CD14-positive monocyte (primary cell): ENCODE results near the gene TTYH1. TPM values are rescaled to one million over a fixed set of nuclear protein-coding genes. Genes with fewer than 3 reads are reported as not detected.

ENCODE experiments used
- DNase-seq, 3 donors: peaks; one replicate each; pipeline ENCODE4 v3.0.0-alpha.2; 2011 to 2022
- H2AFZ ChIP-seq: 2 replicates; pipeline ENCODE4 v1.6.0; 2012; ENCODE audit warnings: mild to moderate bottlenecking, low read depth, low read length, inconsistent platforms; ENCODE audit not compliant: insufficient read depth, poor library complexity, severe bottlenecking
- H3K27ac ChIP-seq, 2 donors: 1 replicate in 1 of 2; 2 replicates in 1 of 2; pipeline ENCODE4 v1.5.1; 2012 to 2013; ENCODE audit warnings: low read length in 2 of 2, control low read depth in 1 of 2, inconsistent platforms in 1 of 2, low read depth in 1 of 2, mild to moderate bottlenecking in 1 of 2
- H3K27me3 ChIP-seq, 2 donors: one replicate each; pipeline versions ENCODE4 v1.6.0 to v1.6.1; 2011 to 2013; ENCODE audit warnings: low read length in 2 of 2; ENCODE audit not compliant: control insufficient read depth in 2 of 2, insufficient read depth in 2 of 2
- H3K36me3 ChIP-seq, 2 donors: replicated peaks in 1 of 2; 1 replicate in 1 of 2; 2 replicates in 1 of 2; pipeline versions ENCODE4 v1.5.1 to v1.6.1; 2012 to 2013; ENCODE audit warnings: low read length in 2 of 2, control low read depth in 1 of 2, inconsistent platforms in 1 of 2, mild to moderate bottlenecking in 1 of 2; ENCODE audit not compliant: insufficient read depth in 2 of 2, control insufficient read depth in 1 of 2
- H3K4me1 ChIP-seq, 2 donors: 1 replicate in 1 of 2; 2 replicates in 1 of 2; pipeline versions ENCODE4 v1.5.1 to v1.6.1; 2012 to 2013; ENCODE audit warnings: low read length in 2 of 2, control low read depth in 1 of 2, inconsistent platforms in 1 of 2, mild to moderate bottlenecking in 1 of 2, moderate library complexity in 1 of 2; ENCODE audit not compliant: insufficient read depth in 2 of 2, control insufficient read depth in 1 of 2
- H3K4me2 ChIP-seq: replicated peaks from 2 replicates; pipeline ENCODE3; 2012; ENCODE audit warnings: low read length, moderate library complexity, mild to moderate bottlenecking; ENCODE audit not compliant: poor library complexity, severe bottlenecking; ENCODE audit errors: extremely low read depth
- H3K4me3 ChIP-seq, 3 experiments: fragments of 200-600 bp in 1 of 3; sonication (generic) in 1 of 3; replicated peaks in 1 of 3; 1 replicate in 2 of 3; 2 replicates in 1 of 3; pipeline ENCODE4 v1.5.1; 2011 to 2013; ENCODE audit warnings: low read length in 3 of 3, mild to moderate bottlenecking in 3 of 3, control low read depth in 2 of 3, low read depth in 2 of 3, inconsistent platforms in 1 of 3, moderate library complexity in 1 of 3
- H3K79me2 ChIP-seq: 2 replicates; pipeline ENCODE4 v1.6.0; 2012; ENCODE audit warnings: mild to moderate bottlenecking, control low read depth, inconsistent platforms, low read length, moderate library complexity; ENCODE audit not compliant: insufficient read depth
- H3K9ac ChIP-seq: 2 replicates; pipeline ENCODE4 v1.6.0; 2017; ENCODE audit warnings: low read length, mild to moderate bottlenecking; ENCODE audit not compliant: insufficient read depth, poor library complexity, severe bottlenecking
- H3K9me3 ChIP-seq, 2 donors: replicated peaks in 1 of 2; 1 replicate in 1 of 2; 2 replicates in 1 of 2; pipeline versions ENCODE4 v1.5.1 to v1.6.1; 2012 to 2013; ENCODE audit warnings: low read length in 2 of 2, control low read depth in 1 of 2; ENCODE audit not compliant: control insufficient read depth in 1 of 2, insufficient read depth in 1 of 2
- H4K20me1 ChIP-seq: 2 replicates; pipeline ENCODE4 v1.6.0; 2012; ENCODE audit warnings: mild to moderate bottlenecking, low read length, control low read depth, moderate library complexity; ENCODE audit not compliant: insufficient read depth
- H3K27ac Mint-ChIP-seq, 7 donors: one replicate each; pipeline ENCODE4 v1.8.0; 2020; ENCODE audit warnings: mild to moderate bottlenecking in 7 of 7, mixed read lengths in 7 of 7, moderate library complexity in 6 of 7, inconsistent platforms in 2 of 7
- H3K27me3 Mint-ChIP-seq, 3 donors: one replicate each; pipeline ENCODE4 v1.8.0; 2021 to 2022; ENCODE audit warnings: low read depth in 3 of 3, mild to moderate bottlenecking in 3 of 3, mixed read lengths in 3 of 3, moderate library complexity in 3 of 3, inconsistent platforms in 1 of 3
- H3K36me3 Mint-ChIP-seq, 2 donors: one replicate each; pipeline ENCODE4 v1.8.0; 2020; ENCODE audit warnings: mixed read lengths in 2 of 2, inconsistent platforms in 1 of 2, mild to moderate bottlenecking in 1 of 2
- H3K4me1 Mint-ChIP-seq: one replicate; pipeline ENCODE4 v1.8.0; 2020; ENCODE audit warnings: mild to moderate bottlenecking, mixed read lengths
- H3K4me3 Mint-ChIP-seq, 2 donors: one replicate each; pipeline ENCODE4 v1.8.0; 2020; ENCODE audit warnings: mild to moderate bottlenecking in 2 of 2, mixed read lengths in 2 of 2, moderate library complexity in 1 of 2
- H3K9me3 Mint-ChIP-seq, 7 donors: one replicate each; pipeline ENCODE4 v1.8.0; 2020 to 2022; ENCODE audit warnings: mixed read lengths in 7 of 7, mild to moderate bottlenecking in 6 of 7, moderate library complexity in 6 of 7, inconsistent platforms in 2 of 7
- WGBS: methylation state at CpG from one replicate; pipeline ENCODE4 v1.1.5; 2013; ENCODE audit warnings: missing lambda C conversion rate; ENCODE audit not compliant: insufficient coverage; 5-methylcytosine and 5-hydroxymethylcytosine counted together
- intact Hi-C, 2 donors: fragments of 100-400 bp; cut with micrococcal nuclease; formaldehyde crosslinking; loops; one replicate each; pipeline versions ENCODE4 v1.15.0 to v1.15.1; 2023
- polyA plus RNA-seq, 3 donors: library from polyadenylated mRNA; depleted of rRNA in 1 of 3; unstranded in 2 of 3; stranded (reverse) in 1 of 3; fragments of 300-500 nt in 2 of 3; fragments of >200 nt in 1 of 3; fragmentation: Illumina TruSeq in 2 of 3; gene quantifications; 1 replicate in 2 of 3; 2 replicates in 1 of 3; pipeline ENCODE4 v1.2.3, GENCODE V29; 2012 to 2021
- TF ChIP-seq, protein P1 (sequence below): fragments of 200-600 bp; IDR thresholded peaks from one replicate; pipeline ENCODE4 v1.8.0; 2022; ENCODE audit warnings: antibody characterized with exemption, mild to moderate bottlenecking

TTYH1 gene
- polyA plus RNA-seq, 3 donors = not detected

DNA sequence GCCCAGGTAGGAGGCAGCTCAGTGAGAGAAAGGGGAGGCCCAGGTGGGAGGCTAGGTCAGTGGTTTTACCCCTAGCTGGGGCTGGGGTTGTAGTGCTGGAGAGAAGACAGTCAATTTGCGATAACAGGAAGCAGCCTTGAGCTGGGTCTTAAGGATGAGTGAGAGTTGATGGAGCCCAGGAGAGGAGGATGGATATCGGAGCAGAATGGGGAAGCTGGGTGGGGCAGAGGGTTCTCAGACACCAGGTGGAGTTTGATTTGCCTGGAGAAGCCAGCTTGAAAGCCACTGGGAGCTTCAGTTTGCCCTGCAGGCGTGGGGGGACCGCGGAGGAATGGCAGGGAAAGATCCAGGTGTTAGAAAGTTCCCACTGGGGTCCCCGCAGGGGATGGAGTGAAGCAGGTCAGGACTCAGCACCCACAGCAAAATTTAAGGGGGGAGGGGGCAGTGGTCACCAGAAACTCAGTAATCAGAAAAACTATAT lies 58.7 kb downstream of the TTYH1 start:
- Mint-ChIP-seq H3K4me1 (peaks cover 17% of the 10 kb centered on the region), H3K4me3 (peak overlapping the region in 1 of 2 donors; percentile 86), H3K27ac (no peak overlapping the region), H3K9me3 (peaks cover 0 to 30% (median 16%) of the 10 kb centered on the region in 7 donors), H3K27me3 (peaks cover 84 to 91% (median 88%) of the 10 kb centered on the region in 3 donors), H3K36me3 (peaks cover 0 to 3% of the 10 kb centered on the region in 2 donors)
- H3K4me2 ChIP-seq = no peak overlapping the region
- no peak overlapping the region for H3K4me3 ChIP-seq
- no peaks in the 10 kb centered on the region for H3K36me3 ChIP-seq
- no peaks in the 10 kb centered on the region for H3K79me2 ChIP-seq
- 86% methylated on average over 5 of the region's 6 CpGs for WGBS
- H3K27me3 ChIP-seq = peaks cover 56 to 90% of the 10 kb centered on the region in 2 donors
- no peak overlapping the region for H2AFZ ChIP-seq
- H3K9me3 ChIP-seq = peaks cover 3 to 21% of the 10 kb centered on the region in 2 donors
- TF ChIP-seq, protein P1, sequence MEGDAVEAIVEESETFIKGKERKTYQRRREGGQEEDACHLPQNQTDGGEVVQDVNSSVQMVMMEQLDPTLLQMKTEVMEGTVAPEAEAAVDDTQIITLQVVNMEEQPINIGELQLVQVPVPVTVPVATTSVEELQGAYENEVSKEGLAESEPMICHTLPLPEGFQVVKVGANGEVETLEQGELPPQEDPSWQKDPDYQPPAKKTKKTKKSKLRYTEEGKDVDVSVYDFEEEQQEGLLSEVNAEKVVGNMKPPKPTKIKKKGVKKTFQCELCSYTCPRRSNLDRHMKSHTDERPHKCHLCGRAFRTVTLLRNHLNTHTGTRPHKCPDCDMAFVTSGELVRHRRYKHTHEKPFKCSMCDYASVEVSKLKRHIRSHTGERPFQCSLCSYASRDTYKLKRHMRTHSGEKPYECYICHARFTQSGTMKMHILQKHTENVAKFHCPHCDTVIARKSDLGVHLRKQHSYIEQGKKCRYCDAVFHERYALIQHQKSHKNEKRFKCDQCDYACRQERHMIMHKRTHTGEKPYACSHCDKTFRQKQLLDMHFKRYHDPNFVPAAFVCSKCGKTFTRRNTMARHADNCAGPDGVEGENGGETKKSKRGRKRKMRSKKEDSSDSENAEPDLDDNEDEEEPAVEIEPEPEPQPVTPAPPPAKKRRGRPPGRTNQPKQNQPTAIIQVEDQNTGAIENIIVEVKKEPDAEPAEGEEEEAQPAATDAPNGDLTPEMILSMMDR = no peak
- H4K20me1 ChIP-seq = peaks cover 5% of the 10 kb centered on the region
- H3K27ac ChIP-seq = no peak overlapping the region
- DNase-seq = peak in 1 of 3 donors; percentile 7
- peaks cover 10 to 12% of the 10 kb centered on the region in 2 donors for H3K4me1 ChIP-seq
- H3K9ac ChIP-seq = no peak overlapping the region
- intact Hi-C loops = loop anchor here in 1 of 2 donors (10.0 kb wide), 2 partner anchors 121 to 201 kb away; partner anchors contain the start of gene LILRA1

DNA sequence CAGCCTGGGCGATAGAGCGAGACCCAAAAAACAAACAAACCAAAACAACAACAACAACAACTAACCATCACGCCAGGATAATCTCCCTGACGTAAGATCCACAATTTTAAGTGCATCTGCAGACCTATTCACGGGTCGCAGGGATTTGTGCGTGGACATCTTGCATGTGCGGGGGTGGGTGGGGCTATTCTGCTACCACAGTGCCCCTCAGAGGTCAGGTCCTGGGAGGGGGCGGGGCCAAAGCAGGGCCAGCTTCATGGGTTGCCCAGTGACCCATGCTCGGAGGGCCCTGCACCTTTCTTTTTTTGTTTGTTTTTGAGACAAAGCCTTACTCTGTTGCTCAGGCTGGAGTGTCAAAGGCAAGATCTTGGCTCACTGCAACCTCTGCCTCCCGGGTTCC lies 60.4 kb downstream of the TTYH1 start:
- H3K4me2 ChIP-seq = no peak overlapping the region
- WGBS = 93% methylated on average over 10 of the region's 11 CpGs
- Mint-ChIP-seq H3K4me3 (peak overlapping the region in 1 of 2 donors; percentile 83), H3K27ac (no peak overlapping the region), H3K27me3 (peaks cover 70 to 87% (median 87%) of the 10 kb centered on the region in 3 donors), H3K9me3 (peaks cover 0 to 23% (median 9%) of the 10 kb centered on the region in 7 donors), H3K4me1 (peaks cover 27% of the 10 kb centered on the region), H3K36me3 (peaks cover 0 to under 1% of the 10 kb centered on the region in 2 donors)
- intact Hi-C loops = loop anchor here in 1 of 2 donors (10.0 kb wide), 2 partner anchors 119 to 199 kb away; partner anchors contain the start of gene LILRA1
- peaks cover 3 to 17% of the 10 kb centered on the region in 2 donors for H3K9me3 ChIP-seq
- no peak overlapping the region for H3K4me3 ChIP-seq
- H3K4me1 ChIP-seq = peaks cover 25 to 27% of the 10 kb centered on the region in 2 donors
- peaks cover 9% of the 10 kb centered on the region for H4K20me1 ChIP-seq
- H3K27ac ChIP-seq = no peak overlapping the region
- no peak for DNase-seq
- no peaks in the 10 kb centered on the region for H3K36me3 ChIP-seq
- H3K79me2 ChIP-seq = no peaks in the 10 kb centered on the region
- H2AFZ ChIP-seq = no peak overlapping the region
- H3K9ac ChIP-seq = no peak overlapping the region
- TF ChIP-seq, protein P1 = no peak
- peaks cover 45 to 87% of the 10 kb centered on the region in 2 donors for H3K27me3 ChIP-seq
